Vagina (tissue), 2 donors: ENCODE data around the gene XPA.

Source experiments
- POLR2A ChIP-seq, 2 donors: fragments of 450-650 bp; IDR thresholded peaks; one replicate each; pipeline ENCODE4 v1.6.1; 2017; ENCODE audit warnings: antibody characterized with exemption in 2 of 2, mild to moderate bottlenecking in 2 of 2, moderate library complexity in 2 of 2
- POLR2AphosphoS5 ChIP-seq, 2 donors: sonication (generic); formaldehyde crosslinking; IDR thresholded peaks; one replicate each; pipeline ENCODE4 v1.9.0; 2017; ENCODE audit warnings: antibody characterized with exemption in 2 of 2, mild to moderate bottlenecking in 2 of 2, low read depth in 1 of 2; ENCODE audit not compliant: insufficient read depth in 1 of 2
- TF ChIP-seq, protein P1 (sequence below), 3 experiments: fragments of 450-650 bp in 2 of 3; fragments of 200-600 bp in 1 of 3; sonication (generic) in 1 of 3; IDR thresholded peaks; one replicate each; pipeline ENCODE4 v1.5.1; 2017 to 2019; ENCODE audit warnings: antibody characterized with exemption in 3 of 3, mild to moderate bottlenecking in 2 of 3, moderate library complexity in 2 of 3

DNA sequence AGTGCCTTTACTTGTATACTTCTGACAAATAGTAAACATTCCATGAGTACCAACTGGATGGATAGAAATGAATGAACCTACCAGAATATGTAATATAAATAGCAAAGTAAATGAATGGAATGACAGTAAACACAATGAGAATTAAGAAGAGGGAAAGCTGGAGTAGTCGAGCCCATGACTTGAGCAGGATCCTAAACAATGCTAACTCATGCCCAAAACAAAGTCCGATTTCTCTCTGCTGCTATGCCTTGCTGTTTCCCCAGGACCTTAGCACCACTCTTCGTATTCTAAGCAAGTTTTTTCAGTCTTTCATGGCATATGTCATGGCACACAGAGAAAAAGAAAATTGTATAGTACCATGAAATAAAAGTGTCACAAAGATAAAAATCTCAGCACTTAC, 1.8 kb downstream of the XPA start:
- TF ChIP-seq POLR2A (IDR thresholded peaks at IDR 0.05) (no peak), POLR2AphosphoS5 (IDR thresholded peaks at IDR 0.05; ENCODE audit: insufficient read depth in 1 of 2, low read depth in 1 of 2) (no peak)
- TF ChIP-seq, protein P1, sequence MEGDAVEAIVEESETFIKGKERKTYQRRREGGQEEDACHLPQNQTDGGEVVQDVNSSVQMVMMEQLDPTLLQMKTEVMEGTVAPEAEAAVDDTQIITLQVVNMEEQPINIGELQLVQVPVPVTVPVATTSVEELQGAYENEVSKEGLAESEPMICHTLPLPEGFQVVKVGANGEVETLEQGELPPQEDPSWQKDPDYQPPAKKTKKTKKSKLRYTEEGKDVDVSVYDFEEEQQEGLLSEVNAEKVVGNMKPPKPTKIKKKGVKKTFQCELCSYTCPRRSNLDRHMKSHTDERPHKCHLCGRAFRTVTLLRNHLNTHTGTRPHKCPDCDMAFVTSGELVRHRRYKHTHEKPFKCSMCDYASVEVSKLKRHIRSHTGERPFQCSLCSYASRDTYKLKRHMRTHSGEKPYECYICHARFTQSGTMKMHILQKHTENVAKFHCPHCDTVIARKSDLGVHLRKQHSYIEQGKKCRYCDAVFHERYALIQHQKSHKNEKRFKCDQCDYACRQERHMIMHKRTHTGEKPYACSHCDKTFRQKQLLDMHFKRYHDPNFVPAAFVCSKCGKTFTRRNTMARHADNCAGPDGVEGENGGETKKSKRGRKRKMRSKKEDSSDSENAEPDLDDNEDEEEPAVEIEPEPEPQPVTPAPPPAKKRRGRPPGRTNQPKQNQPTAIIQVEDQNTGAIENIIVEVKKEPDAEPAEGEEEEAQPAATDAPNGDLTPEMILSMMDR (IDR thresholded peaks at IDR 0.05): no peak
